OCI-LY1 (cell line): ENCODE data around the gene ARIH1.

ENCODE experiments used
- CTCF ChIP-seq: fragments of 200-600 bp; sonication (generic), shearing (Covaris generic); IDR thresholded peaks from 2 replicates; pipeline ENCODE4 v1.5.1; 2017; ENCODE audit warnings: mild to moderate bottlenecking, antibody characterized with exemption, low read length, moderate library complexity, mixed read lengths
- EZH2 ChIP-seq: fragments of 200-600 bp; sonication (generic), shearing (Covaris generic); IDR thresholded peaks from 2 replicates; pipeline ENCODE4 v1.8.0; 2017; ENCODE audit warnings: borderline replicate concordance, mixed run types, mild to moderate bottlenecking, antibody characterized with exemption, low read length, moderate library complexity, mixed read lengths

GRCh38 chr15:72588096-72588495, 114.0 kb downstream of the ARIH1 start:
- TF ChIP-seq CTCF (no peak), EZH2 (no peak)
